HG03280 (cell line): Measurements from ENCODE around the gene CCDC141.
"Not testable (repeated sequence)": the region's sequence is repeated elsewhere in the genome, so short reads cannot be mapped to it uniquely, and the experiment has no call there.

Experiments
- ATAC-seq: cut with Tn5 transposase; IDR thresholded peaks from one replicate; pipeline ENCODE4 v1.9.1; 2021; ENCODE audit warnings: mild to moderate bottlenecking, moderate library complexity; ENCODE audit not compliant: unreplicated experiment

CCDC141 gene

DNA sequence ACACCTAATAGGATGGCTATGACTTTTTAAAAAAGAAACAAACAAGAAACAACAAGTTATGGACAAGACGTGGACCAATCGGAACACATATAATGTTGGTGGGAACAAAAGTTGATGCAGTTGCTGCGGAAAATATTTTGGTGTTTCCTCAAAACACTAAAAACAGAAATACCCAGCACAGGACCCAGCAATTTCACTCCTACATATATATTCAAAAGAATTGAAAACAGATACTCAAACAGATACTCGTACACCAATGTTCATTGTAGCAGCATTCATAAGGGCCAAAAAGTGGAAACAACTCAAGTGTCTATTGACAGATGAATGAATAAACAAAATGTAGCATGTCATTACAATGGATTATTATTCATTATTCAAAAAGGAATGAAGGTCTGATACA, 12.1 kb downstream of the CCDC141 start:
- ATAC-seq: peak; percentile 76

DNA sequence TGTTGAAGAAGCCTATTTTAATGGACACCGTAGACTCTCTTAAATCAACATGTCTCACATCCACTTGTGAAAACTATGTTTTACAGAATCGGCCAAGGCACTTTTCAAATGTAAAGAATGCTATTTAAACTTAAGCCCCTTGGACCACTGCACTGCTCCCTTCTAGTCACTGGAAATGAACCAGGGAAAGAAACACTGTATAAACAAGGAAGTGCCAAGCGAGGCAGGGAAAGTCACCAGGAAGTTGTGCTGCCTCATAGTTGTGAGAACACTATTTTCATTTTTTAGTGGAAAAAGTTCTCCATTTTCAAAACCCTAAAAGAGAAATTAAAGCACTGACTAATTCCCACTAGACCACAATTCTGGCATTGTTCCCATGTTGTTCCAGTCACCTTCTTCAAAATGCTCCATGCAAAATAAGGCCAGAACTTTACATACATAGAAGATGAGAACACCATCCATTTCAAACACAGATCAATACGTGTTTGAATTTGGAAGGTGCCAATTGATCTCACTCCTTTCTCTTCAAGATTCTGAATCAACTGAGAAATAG, 13.5 kb downstream of the CCDC141 start:
- ATAC-seq: no peak

DNA sequence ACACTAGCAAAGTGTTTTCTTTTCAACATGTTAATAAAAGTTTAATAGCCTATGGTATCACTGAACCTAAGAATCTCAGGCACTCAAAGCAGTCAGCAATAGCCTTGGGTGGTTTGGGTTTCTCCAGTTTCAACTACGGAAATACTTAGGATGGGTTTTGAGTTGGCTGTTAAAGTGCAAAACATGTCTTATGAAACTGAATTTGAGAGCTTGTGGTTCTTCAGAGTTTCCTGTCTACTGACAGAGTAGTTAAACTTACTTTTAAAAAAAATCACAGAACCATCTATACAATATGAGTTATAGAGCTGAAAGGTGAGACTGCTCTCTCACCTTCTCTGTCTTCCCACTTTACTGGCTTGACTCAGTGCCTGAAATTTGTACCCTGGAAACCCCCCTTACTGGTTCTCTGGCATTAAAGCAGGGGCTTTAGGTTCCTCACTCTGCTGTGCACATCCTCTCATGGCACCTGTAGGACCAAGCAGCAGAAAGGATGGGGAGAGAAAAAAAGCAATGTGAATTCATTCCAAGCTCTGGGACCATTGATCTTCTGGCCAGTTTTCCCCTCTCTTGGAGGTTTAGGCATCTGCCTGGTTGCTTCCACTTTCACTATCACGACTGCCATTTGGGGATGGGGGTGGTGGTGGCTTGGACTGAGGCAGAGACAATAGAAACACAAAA, 18.1 kb downstream of the CCDC141 start:
- ATAC-seq: peak; percentile 96

GRCh38 chr2:179024445-179024844, 25.5 kb downstream of the CCDC141 start:
- ATAC-seq: no peak

- ATAC-seq: no peak
These were observed 27.3 kb downstream of the CCDC141 start for GRCh38 chr2:179022685-179023084.

DNA sequence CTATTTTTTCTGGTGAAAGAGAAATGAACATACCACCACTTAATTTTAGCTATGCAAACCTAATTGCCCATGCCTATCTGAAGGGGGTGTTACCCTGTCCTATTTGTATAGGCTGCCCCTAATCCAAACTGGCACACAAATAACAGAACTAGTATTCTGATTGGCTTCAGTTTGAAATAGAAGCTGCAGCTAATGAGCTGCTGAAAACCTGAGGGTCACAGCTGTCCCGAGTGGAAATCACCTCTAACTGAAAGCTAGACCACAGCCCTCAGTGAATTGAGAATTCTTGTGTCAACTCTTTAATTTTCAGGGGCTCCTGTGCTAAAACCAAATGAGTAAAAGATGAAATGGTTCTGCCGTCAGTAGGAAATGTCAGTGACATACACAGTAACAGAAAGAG, 28.7 kb downstream of the CCDC141 start:
- ATAC-seq: no peak

DNA sequence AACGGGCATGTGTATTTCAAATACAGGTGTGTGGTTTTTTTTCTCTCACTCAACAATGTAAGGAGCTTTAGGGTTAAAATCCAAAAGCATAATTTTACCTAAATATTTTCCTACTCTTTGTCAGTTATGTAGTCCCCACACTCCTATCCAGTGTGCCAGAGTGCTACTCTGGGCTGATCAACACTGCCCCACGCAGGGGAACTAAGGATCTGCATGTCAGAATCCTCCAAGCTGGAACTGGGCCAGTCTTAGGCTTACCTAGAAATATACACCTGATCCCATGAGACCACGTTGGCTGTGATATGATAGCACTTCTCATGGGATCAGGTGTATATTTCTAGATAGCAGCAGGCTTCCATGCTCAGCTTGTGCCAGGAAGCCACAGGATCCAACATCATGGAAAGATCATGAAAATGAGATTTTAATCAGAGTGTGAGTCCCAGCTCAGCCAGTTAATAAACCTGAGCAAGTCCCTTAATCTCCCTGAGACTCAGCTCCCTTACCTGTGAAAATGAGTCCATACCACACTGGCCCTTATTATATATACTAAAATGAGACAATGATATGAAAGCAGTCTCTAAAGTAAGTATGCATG, 29.7 kb downstream of the CCDC141 start:
- peak; percentile 68 for ATAC-seq

DNA sequence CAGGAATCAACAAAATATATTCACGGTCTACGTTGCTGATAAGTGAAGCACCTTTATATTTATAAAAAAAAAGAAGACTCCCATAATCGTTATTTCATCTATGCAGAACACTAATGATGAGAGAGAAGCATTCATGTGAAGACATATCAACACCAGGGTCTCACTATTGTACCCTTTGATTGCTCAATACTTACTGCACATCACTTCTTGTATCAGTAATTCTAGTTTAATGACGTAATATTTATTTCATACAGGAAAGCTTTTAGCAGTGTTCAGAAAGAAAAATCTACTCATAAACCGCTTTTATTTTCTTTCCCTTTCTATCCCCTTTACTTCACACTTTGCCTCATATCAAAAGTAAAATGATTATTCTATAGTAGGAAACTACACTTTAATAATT, 30.7 kb downstream of the CCDC141 start:
- no peak for ATAC-seq

DNA sequence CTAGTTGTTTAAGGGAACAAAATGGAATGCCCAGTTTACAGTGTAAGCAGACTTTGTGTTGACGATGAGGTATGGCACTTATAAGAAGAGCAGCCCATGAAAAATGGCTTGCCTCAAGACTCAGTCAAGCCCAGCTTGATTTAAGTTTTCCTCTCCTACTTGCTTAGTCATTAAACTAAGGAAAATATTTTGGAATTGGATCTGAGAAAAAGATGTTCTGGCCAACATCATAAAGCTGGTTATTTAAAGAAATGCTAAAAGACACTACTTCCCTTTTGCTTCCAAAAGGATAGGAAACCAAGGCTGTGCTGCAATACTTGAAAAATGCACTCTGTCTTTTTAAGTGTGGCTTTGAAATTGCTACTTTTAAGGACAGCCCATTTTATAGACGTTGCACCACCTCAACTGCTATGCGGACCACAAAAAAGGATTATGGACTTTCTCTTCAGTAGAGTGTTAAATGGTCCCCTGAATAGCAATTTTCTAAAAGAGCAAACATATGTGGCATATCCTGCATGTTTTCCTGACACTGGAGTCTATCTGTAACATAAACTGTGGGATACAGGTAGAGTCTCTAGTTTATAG, 32.1 kb downstream of the CCDC141 start:
- ATAC-seq: no peak

- not testable (repeated sequence) for ATAC-seq
These were observed 35.7 kb downstream of the CCDC141 start for GRCh38 chr2:179014189-179014588.

DNA sequence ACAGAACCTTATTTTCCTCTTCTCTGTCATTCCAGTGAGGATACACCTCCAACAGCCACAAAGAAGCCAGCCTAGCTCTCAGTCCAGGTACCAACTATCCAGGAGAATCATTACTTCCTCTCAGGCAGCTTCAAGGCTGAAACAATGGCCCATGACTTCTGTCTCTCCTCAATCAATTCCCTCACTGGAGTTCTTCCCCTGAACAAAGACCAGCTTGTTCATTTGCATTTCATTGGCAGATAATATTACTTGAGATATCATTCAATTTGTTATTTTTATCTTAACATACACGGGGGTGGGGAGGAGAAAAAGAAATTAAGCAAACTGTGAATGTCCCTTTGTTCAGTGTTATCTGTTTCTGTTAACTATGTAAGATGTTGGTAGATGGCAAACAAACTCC, 44.0 kb downstream of the CCDC141 start:
- no peak for ATAC-seq

DNA sequence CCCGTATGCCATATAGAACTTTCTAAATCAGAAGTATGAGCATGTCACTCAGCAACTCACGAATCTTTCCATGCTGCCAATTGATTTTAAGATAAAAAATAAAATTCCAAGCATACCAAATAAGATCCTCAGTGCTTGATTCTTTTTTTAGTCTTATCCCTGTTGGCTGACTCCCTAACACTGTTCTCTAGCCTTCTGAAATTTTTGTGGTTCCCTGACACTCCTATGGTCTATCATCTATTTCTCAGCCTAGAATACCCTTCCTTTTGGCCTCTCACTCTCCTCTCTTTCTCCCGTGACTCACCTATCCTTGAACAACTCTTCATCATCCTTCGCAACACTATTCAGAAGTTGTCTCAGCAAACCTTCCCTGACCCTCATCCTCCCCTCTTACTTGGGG, 50.5 kb downstream of the CCDC141 start:
- no peak for ATAC-seq

GRCh38 chr2:178998539-178998938, 51.4 kb downstream of the CCDC141 start:
- ATAC-seq: no peak

- no peak for ATAC-seq
These were observed 52.5 kb downstream of the CCDC141 start for GRCh38 chr2:178997477-178997876.

- no peak for ATAC-seq
These were observed 52.9 kb downstream of the CCDC141 start for GRCh38 chr2:178997067-178997466.

GRCh38 chr2:178994264-178994663, 55.7 kb downstream of the CCDC141 start:
- ATAC-seq: no peak

- ATAC-seq: no peak
These were observed 56.1 kb downstream of the CCDC141 start for GRCh38 chr2:178993788-178994187.

GRCh38 chr2:178992719-178993118, 57.2 kb downstream of the CCDC141 start:
- ATAC-seq: not testable (repeated sequence)

- peak; percentile 87 for ATAC-seq
These were observed 59.2 kb downstream of the CCDC141 start for GRCh38 chr2:178990533-178991241.

- ATAC-seq: not testable (repeated sequence)
These were observed 60.5 kb downstream of the CCDC141 start for GRCh38 chr2:178989424-178989823.

DNA sequence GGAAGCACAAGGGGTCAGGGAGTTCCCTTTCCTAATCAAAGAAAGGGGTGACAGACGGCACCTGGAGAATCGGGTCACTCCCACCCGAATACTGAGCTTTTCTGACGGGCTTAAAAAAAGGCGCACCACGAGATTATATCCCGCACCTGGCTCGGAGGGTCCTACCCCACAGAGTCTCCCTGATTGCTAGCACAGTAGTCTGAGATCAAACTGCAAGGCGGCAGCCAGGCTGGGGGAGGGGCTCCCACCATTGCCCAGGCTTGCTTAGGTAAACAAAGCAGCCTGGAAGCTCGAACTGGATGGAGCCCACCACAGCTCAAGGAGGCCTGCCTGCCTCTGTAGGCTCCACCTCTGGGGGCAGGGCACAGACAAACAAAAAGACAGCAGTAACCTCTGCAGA, 67.3 kb downstream of the CCDC141 start:
- not testable (repeated sequence) for ATAC-seq
